ENCODE results near the gene NR1H2. TPM values are rescaled to one million over a fixed set of nuclear protein-coding genes. Genes with fewer than 3 reads are reported as not detected.

NR1H2 gene
- total RNA-seq: 50.3 and 72.2 TPM in 2 replicates

DNA sequence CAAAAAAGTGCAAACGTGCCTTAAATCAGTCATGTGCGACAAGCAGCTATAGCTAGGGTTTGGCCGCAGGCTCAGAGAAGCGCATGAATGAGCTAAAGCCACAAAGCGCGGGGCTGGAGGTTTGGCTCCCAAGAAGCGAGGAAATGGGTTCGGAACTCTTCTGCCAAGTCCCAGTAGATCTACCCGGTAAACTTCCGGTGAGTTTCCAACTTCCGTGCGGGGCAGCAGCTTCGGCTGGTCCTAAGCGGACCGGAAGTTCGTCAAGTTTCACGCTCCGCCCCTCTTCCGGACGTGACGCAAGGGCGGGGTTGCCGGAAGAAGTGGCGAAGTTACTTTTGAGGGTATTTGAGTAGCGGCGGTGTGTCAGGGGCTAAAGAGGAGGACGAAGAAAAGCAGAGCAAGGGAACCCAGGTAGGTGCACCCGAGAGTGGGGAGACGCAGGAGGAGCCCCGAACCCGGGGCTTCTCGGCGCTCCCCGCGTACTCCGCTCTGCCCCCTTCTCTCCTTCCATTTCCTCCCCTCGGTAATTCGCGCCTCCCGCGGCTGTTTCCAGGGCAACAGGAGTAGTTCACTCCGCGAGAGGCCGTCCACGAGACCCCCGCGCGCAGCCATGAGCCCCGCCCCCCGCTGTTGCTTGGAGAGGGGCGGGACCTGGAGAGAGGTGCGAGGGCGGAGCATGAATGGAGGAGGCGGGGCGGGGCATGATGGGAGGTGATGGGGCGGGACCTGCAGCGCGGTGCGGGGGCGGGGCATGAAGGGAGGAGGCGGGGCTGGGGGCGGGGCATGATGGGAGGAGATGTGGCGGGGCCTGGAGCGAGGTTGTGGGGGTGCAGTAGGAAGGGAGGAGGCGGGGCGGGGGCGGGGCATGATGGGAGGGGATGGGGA lies at the start of gene NR1H2:
NR1H2 (plus strand) TSS at position 292 of the 885 bp plus-strand sequence. CDS start 1,149 bp downstream, outside the sequence.

DNA sequence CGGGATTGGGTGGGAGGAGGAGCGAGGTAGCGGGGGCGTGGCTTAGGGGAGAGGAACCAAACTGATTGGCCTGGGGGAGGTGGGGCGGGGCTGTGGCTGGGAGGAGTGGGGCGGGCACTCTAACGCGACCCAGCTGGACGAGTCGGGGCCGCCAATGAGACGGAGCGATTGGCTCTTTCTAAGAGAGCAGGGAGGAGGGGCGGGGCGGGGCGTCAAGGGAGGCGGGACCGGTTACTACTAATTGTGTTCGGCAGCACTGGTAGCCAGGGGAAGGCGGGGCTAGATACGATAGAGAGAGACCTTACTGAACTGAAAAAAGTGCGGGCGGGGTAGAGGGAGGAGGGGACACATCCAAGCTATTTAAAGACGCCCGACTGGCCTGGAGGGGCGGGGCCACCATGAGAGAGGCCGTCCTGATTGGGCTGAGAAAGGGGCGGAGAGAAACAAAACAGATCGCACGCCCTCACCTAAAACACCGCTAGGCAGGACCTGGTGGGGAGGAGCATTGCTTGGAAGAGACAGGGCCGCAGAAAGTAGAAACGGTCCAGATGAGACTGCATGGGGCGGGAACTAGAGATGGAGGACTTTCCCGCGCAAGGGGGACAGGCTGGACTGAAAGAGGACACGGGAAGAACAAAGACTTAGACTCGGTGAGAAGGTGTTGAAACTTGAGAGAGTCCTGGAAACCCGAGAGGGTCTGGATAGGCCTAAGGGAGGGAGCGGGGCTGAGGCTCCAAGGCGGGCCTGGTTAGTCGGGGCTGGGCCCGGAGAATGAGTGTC lies 46.9 kb upstream of the NR1H2 start, which contains the start of gene KCNC3:
KCNC3 (minus strand) TSS at position 232 of the 780 bp plus-strand sequence. CDS start 295 bp downstream, outside the sequence.

GRCh38 chr19:50365434-50366306 lies 10.6 kb upstream of the NR1H2 start, which contains the start of gene NAPSA:
NAPSA (minus strand) TSS chr19:50365639; CDS start chr19:50365621, 18 bp downstream.

GRCh38 chr19:50383852-50384684 lies 7.8 kb downstream of the NR1H2 start, which contains the start of gene POLD1:
POLD1 (plus strand) TSS chr19:50384347; CDS start chr19:50398852, 14,505 bp downstream.

DNA sequence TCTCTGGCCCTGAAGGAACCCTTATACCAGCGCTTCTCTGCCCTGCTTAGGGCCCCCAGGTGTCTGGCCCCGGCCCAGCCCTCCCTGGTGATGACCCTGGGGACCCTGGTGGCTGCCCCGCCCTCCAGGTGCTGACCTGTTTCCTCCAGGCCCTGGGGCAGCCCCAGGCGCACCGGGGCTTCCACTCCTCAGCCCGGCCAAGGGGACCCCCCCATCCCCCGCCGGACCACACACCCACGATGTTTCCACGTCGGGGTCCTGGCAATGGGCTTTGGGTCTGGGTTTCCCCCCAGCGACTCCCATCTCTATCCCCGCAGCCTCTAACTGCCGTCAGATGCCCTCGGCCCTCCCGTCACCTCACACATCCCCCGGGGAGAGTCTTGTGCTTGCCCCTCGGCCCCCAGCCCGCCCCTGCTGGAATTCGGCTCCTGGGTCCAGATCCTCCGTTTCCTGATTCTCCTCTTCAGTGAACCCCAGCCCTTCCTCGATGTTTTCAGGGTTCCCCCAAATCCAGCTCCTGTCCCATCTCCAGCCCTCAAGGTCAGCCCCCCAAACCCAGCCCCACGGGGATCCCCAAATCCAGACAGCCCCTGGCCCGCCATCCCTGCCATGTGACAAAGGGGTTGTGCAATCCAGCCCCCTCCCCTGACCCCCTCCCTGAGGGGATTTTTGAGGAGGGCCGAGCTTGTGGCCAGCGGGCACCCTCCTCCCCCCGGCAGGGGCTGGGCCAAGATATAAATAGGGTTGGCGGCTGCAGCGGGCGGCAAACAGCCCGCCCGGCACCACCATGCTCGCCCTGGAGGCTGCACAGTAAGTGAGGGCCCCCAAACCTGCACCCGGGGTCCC lies 42.1 kb downstream of the NR1H2 start, which contains the start of gene SPIB:
SPIB (plus strand) TSS at position 763 of the 846 bp plus-strand sequence; CDS start at position 788, 25 bp downstream.

GRCh38 chr19:50432221-50433028 lies 56.2 kb downstream of the NR1H2 start, which contains the start of gene MYBPC2:
MYBPC2 (plus strand) TSS chr19:50432892; CDS start chr19:50432954, 62 bp downstream.

Other genes with a start within 250 kb of the NR1H2 start
- not detected in 2 replicates for gene IZUMO2, start 213.2 kb upstream of the NR1H2 start, total RNA-seq
- not detected in 2 replicates for gene MYH14, start 172.8 kb upstream of the NR1H2 start, total RNA-seq
- gene KCNC3, start 47.1 kb upstream of the NR1H2 start, total RNA-seq: 0.19 and 0.65 TPM in 2 replicates
- gene NAPSA, start 10.8 kb upstream of the NR1H2 start, total RNA-seq: under 0.01 TPM in 2 replicates
- gene POLD1, start 7.9 kb downstream of the NR1H2 start, total RNA-seq: 35.4 and 44.7 TPM in 2 replicates
- gene SPIB, start 42.5 kb downstream of the NR1H2 start, total RNA-seq: not detected in 2 replicates
- not detected in 2 replicates for gene MYBPC2, start 56.4 kb downstream of the NR1H2 start, total RNA-seq
- 64.8 and 72.5 TPM in 2 replicates for gene EMC10, start 100.0 kb downstream of the NR1H2 start, total RNA-seq
- 0.19 TPM in 1 of 2 replicates, not detected in the other for gene GARIN5A, start 100.4 kb downstream of the NR1H2 start, total RNA-seq
- gene JOSD2, start 134.7 kb downstream of the NR1H2 start, total RNA-seq: 13.3 and 20.3 TPM in 2 replicates
- gene ASPDH, start 137.5 kb downstream of the NR1H2 start, total RNA-seq: not detected in 2 replicates
- gene LRRC4B, start 192.0 kb downstream of the NR1H2 start, total RNA-seq: not detected in 2 replicates

Measured in vein endothelial cell (primary cell).